H1 (cell line): ENCODE results near the gene SLC17A8.

Source experiments
- EP300 ChIP-seq, 2 experiments: IDR thresholded peaks; 1 replicate in 1 of 2; 2 replicates in 1 of 2; pipeline ENCODE4 v1.6.1; 2011 to 2012; ENCODE audit warnings: low read depth in 2 of 2, low read length in 2 of 2, mild to moderate bottlenecking in 2 of 2, borderline replicate concordance in 1 of 2, inconsistent platforms in 1 of 2, moderate library complexity in 1 of 2
- EZH2 ChIP-seq: fragments of 200-600 bp; sonication (generic); IDR thresholded peaks from 2 replicates; pipeline ENCODE4 v1.7.1; 2012; ENCODE audit warnings: low read depth, mild to moderate bottlenecking, moderate library complexity, low read length, inconsistent platforms; ENCODE audit not compliant: severe bottlenecking
- HDAC6 ChIP-seq: IDR thresholded peaks from one replicate; pipeline ENCODE4 v1.7.1; 2012; ENCODE audit warnings: low read depth, mild to moderate bottlenecking, inconsistent platforms, low read length, moderate library complexity
- NRF1 ChIP-seq: IDR thresholded peaks from 2 replicates; pipeline ENCODE4 v1.6.1; 2011; ENCODE audit warnings: mild to moderate bottlenecking, low read depth, low read length, improper control_type of control experiment
- POLR2A ChIP-seq, 2 experiments: IDR thresholded peaks; 1 replicate in 1 of 2; 2 replicates in 1 of 2; pipeline ENCODE4 v1.6.1; 2011; ENCODE audit warnings: low read depth in 2 of 2, low read length in 2 of 2, mild to moderate bottlenecking in 2 of 2; ENCODE audit errors: control extremely low read depth in 1 of 2
- SRF ChIP-seq: IDR thresholded peaks from 2 replicates; pipeline ENCODE4 v1.6.1; 2011; ENCODE audit warnings: mild to moderate bottlenecking, low read depth, low read length, moderate library complexity
- YY1 ChIP-seq: IDR thresholded peaks from 2 replicates; pipeline ENCODE4 v1.6.1; 2011; ENCODE audit warnings: low read depth, mild to moderate bottlenecking, low read length
- TF ChIP-seq, protein P1 (sequence below), 3 experiments: IDR thresholded peaks; 1 replicate in 2 of 3; 2 replicates in 1 of 3; pipeline versions ENCODE4 v1.5.1 to v1.6.1; 2011; ENCODE audit warnings: low read length in 3 of 3, mild to moderate bottlenecking in 3 of 3, inconsistent platforms in 2 of 3, low read depth in 1 of 3, moderate library complexity in 1 of 3; ENCODE audit not compliant: insufficient read depth in 1 of 3; ENCODE audit errors: control extremely low read depth in 1 of 3
- TF ChIP-seq, protein P2 (sequence below): IDR thresholded peaks from 2 replicates; pipeline ENCODE4 v1.6.1; 2011; ENCODE audit warnings: low read length, improper control_type of control experiment
- TF ChIP-seq, protein P3 (sequence below): IDR thresholded peaks from 2 replicates; pipeline ENCODE4 v1.6.1; 2012; ENCODE audit warnings: inconsistent platforms

DNA sequence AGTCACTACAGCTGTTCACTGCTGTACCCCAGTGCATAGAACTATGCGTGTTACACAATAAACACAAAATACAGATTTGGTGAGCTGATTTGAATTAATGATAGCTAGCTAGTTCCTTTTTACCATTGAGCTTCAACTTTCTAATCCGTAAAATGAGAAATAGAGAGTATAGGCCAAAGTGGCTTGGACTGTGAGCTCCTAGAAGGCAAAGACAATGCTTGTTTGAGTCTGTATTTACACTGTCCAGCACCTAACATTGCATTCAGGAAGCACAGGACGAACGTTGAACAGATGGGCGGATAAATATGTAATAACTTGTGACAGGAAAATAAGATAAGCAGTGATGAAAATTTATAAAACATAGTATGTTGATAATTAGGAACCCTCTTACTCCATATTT lies 31.5 kb downstream of the SLC17A8 start:
- TF ChIP-seq, protein P1, sequence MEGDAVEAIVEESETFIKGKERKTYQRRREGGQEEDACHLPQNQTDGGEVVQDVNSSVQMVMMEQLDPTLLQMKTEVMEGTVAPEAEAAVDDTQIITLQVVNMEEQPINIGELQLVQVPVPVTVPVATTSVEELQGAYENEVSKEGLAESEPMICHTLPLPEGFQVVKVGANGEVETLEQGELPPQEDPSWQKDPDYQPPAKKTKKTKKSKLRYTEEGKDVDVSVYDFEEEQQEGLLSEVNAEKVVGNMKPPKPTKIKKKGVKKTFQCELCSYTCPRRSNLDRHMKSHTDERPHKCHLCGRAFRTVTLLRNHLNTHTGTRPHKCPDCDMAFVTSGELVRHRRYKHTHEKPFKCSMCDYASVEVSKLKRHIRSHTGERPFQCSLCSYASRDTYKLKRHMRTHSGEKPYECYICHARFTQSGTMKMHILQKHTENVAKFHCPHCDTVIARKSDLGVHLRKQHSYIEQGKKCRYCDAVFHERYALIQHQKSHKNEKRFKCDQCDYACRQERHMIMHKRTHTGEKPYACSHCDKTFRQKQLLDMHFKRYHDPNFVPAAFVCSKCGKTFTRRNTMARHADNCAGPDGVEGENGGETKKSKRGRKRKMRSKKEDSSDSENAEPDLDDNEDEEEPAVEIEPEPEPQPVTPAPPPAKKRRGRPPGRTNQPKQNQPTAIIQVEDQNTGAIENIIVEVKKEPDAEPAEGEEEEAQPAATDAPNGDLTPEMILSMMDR (IDR thresholded peaks at IDR 0.05; ENCODE audit: control extremely low read depth in 1 of 3, insufficient read depth in 1 of 3, low read depth in 1 of 3, low read length in 3 of 3), result no peak
- no peak for TF ChIP-seq POLR2A (IDR thresholded peaks at IDR 0.05; ENCODE audit: control extremely low read depth in 1 of 2, low read depth in 2 of 2, low read length in 2 of 2)
- no peak for TF ChIP-seq EZH2
- no peak for TF ChIP-seq SRF
- no peak for TF ChIP-seq EP300 (IDR thresholded peaks at IDR 0.05; ENCODE audit: borderline replicate concordance in 1 of 2, low read depth in 2 of 2, low read length in 2 of 2)
- TF ChIP-seq NRF1, result no peak
- TF ChIP-seq, protein P2, sequence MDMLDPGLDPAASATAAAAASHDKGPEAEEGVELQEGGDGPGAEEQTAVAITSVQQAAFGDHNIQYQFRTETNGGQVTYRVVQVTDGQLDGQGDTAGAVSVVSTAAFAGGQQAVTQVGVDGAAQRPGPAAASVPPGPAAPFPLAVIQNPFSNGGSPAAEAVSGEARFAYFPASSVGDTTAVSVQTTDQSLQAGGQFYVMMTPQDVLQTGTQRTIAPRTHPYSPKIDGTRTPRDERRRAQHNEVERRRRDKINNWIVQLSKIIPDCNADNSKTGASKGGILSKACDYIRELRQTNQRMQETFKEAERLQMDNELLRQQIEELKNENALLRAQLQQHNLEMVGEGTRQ, result no peak
- TF ChIP-seq YY1, result no peak
- TF ChIP-seq HDAC6, result no peak
- TF ChIP-seq, protein P3, sequence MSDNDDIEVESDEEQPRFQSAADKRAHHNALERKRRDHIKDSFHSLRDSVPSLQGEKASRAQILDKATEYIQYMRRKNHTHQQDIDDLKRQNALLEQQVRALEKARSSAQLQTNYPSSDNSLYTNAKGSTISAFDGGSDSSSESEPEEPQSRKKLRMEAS, result no peak
